NCI-H2196 (cell line): ENCODE measurements around the gene CD207.
"Not testable (repeated sequence)": the region's sequence is repeated elsewhere in the genome, so short reads cannot be mapped to it uniquely, and the experiment has no call there.

Experiments
- DNase-seq: peaks from one replicate; lab custom pipeline; 2025; ENCODE audit not compliant: unreplicated experiment; lab: John Stamatoyannopoulos, UW

Gene CD207

GRCh38 chr2:70829916-70830315, 5.7 kb downstream of the CD207 start:
- no peak for DNase-seq

GRCh38 chr2:70828914-70829824, 6.4 kb downstream of the CD207 start:
- no peak for DNase-seq

- DNase-seq: no peak
Measured at GRCh38 chr2:70828115-70828514, 7.5 kb downstream of the CD207 start.

- DNase-seq: no peak
Measured at GRCh38 chr2:70827388-70827787, 8.2 kb downstream of the CD207 start.

- no peak for DNase-seq
Measured at GRCh38 chr2:70826696-70827350, 8.8 kb downstream of the CD207 start.

GRCh38 chr2:70823249-70823648, 12.4 kb downstream of the CD207 start:
- DNase-seq: no peak

GRCh38 chr2:70822843-70823242, 12.8 kb downstream of the CD207 start:
- no peak for DNase-seq

- DNase-seq: no peak
Measured at GRCh38 chr2:70820499-70820898, 15.1 kb downstream of the CD207 start, which contains the start of gene CLEC4F. Gene CLEC4F (minus strand): TSS chr2:70820599. CDS start chr2:70820523, 76 bp downstream.

GRCh38 chr2:70817284-70817954, 18.2 kb downstream of the CD207 start:
- no peak for DNase-seq

- no peak for DNase-seq
Measured at GRCh38 chr2:70816726-70817125, 18.9 kb downstream of the CD207 start.

GRCh38 chr2:70808983-70809958, 26.3 kb downstream of the CD207 start:
- DNase-seq: no peak

GRCh38 chr2:70807828-70808118, 27.8 kb downstream of the CD207 start:
- no peak for DNase-seq

- no peak for DNase-seq
Measured at GRCh38 chr2:70807102-70807827, 28.4 kb downstream of the CD207 start.

GRCh38 chr2:70806620-70807019, 29.0 kb downstream of the CD207 start:
- DNase-seq: no peak

GRCh38 chr2:70806013-70806412, 29.6 kb downstream of the CD207 start:
- no peak for DNase-seq

- DNase-seq: no peak
Measured at GRCh38 chr2:70801607-70802263, 33.9 kb downstream of the CD207 start.

- DNase-seq: no peak
Measured at GRCh38 chr2:70799706-70800105, 35.9 kb downstream of the CD207 start.

GRCh38 chr2:70797996-70798395, 37.6 kb downstream of the CD207 start:
- DNase-seq: not testable (repeated sequence)

- no peak for DNase-seq
Measured at GRCh38 chr2:70797506-70797905, 38.1 kb downstream of the CD207 start.

GRCh38 chr2:70796262-70796661, 39.4 kb downstream of the CD207 start:
- DNase-seq: no peak
